ENCODE data around the gene NUDT22.

GRCh38 chr11:64232182-64232966 is 6.3 kb downstream of the NUDT22 start:
- TF ChIP-seq POLR2AphosphoS5 (IDR thresholded peaks at IDR 0.05; ENCODE audit: low read depth, low read length): no peak
- no peak for TF ChIP-seq POLR2A (IDR thresholded peaks at IDR 0.05; ENCODE audit: low read depth, low read length)

Data from GM12892 (cell line).